Smooth muscle cell (in vitro differentiated cells): ENCODE data around the gene MOB2. TPM values are rescaled to one million over a fixed set of nuclear protein-coding genes. Genes with fewer than 3 reads are reported as not detected.

Experiments
- DNase-seq: peaks from one replicate; lab custom pipeline; 2025; ENCODE audit not compliant: unreplicated experiment; lab: John Stamatoyannopoulos, UW
- H2AFZ ChIP-seq: fragments of 200-600 bp; sonication (generic); 2 replicates; pipeline ENCODE4 v1.6.0; 2016; ENCODE audit warnings: antibody characterized with exemption, low read depth, mild to moderate bottlenecking
- H3F3A ChIP-seq: fragments of 200-600 bp; sonication (generic); 2 replicates; pipeline ENCODE4 v1.6.0; 2017; ENCODE audit warnings: antibody characterized with exemption, low read depth
- H3K27ac ChIP-seq: fragments of 200-600 bp; sonication (generic); 2 replicates; pipeline ENCODE4 v1.5.1; 2016; ENCODE audit warnings: low read depth, mild to moderate bottlenecking
- H3K27me3 ChIP-seq: fragments of 200-600 bp; sonication (generic); 2 replicates; pipeline ENCODE4 v1.6.1; 2016; ENCODE audit warnings: low read depth, mild to moderate bottlenecking
- H3K36me3 ChIP-seq: fragments of 200-600 bp; sonication (generic); 2 replicates; pipeline ENCODE4 v1.5.1; 2016; ENCODE audit warnings: low read depth
- H3K4me1 ChIP-seq: fragments of 200-600 bp; sonication (generic); 2 replicates; pipeline ENCODE4 v1.5.1; 2016; ENCODE audit warnings: low read depth
- H3K4me2 ChIP-seq: fragments of 200-600 bp; sonication (generic); 2 replicates; pipeline ENCODE4 v1.6.0; 2016; ENCODE audit warnings: mild to moderate bottlenecking
- H3K4me3 ChIP-seq: fragments of 200-600 bp; sonication (generic); 2 replicates; pipeline ENCODE4 v1.5.1; 2016; ENCODE audit warnings: mild to moderate bottlenecking
- H3K79me2 ChIP-seq: fragments of 200-600 bp; sonication (generic); 2 replicates; pipeline ENCODE4 v1.6.0; 2016; ENCODE audit warnings: low read depth, mild to moderate bottlenecking
- H3K9ac ChIP-seq: fragments of 200-600 bp; sonication (generic); 2 replicates; pipeline ENCODE4 v1.6.0; 2016; ENCODE audit warnings: low read depth
- H3K9me3 ChIP-seq: fragments of 200-600 bp; sonication (generic); replicated peaks from 2 replicates; pipeline ENCODE4 v1.5.1; 2016; ENCODE audit warnings: low read depth
- H4K20me1 ChIP-seq: fragments of 200-600 bp; sonication (generic); 2 replicates; pipeline ENCODE4 v1.6.0; 2016; ENCODE audit warnings: low read depth
- WGBS: methylation state at CpG from one replicate; pipeline ENCODE4 v1.1.7; 2016; ENCODE audit warnings: low lambda C conversion rate; 5-methylcytosine and 5-hydroxymethylcytosine counted together
- polyA plus RNA-seq: library from polyadenylated mRNA; unstranded; fragments of >200 nt; fragmentation: Nextera tagmentation; extraction: Ambion mirVana; gene quantifications from 2 replicates; pipeline ENCODE4 v1.2.1, GENCODE V29; 2016
- total RNA-seq: library from RNA; depleted of rRNA; stranded (reverse); fragments of >200 nt; gene quantifications from 2 replicates; pipeline ENCODE4 v1.2.3, GENCODE V29; 2014
- TF ChIP-seq, protein P1 (sequence below): fragments of 200-600 bp; sonication (generic); IDR thresholded peaks from 2 replicates; pipeline ENCODE4 v1.5.1; 2017; ENCODE audit warnings: borderline replicate concordance, mild to moderate bottlenecking, antibody characterized with exemption; ENCODE audit not compliant: insufficient read depth, poor library complexity, severe bottlenecking

Gene MOB2
- total and polyA plus RNA-seq, 2 experiments from 2014 or later, result 2.5 to 24.0 TPM

DNA sequence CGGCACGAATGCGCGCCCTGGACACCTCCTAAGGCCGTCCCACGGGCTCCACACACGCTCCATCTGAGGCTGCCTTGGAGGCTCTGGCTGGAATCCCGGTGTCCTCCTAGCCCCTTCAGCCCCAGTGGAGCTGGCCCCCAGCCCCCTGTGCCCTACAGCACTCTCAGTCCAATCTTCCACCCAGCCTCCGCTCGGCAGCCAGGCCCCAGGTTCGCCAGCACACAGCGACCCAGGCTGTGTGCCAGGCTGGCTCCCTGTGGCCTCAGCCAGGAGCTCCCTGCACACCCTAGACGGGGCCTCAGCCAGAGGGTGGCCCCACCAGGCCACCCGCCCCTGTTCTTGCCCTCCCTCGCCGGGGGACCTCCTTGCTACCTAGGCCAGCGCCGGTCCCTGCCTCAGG lies 18.6 kb downstream of the MOB2 start:
- WGBS, result 96% methylated on average over 18 of the region's 18 CpGs
- no peaks in the 10 kb centered on the region for H3K79me2 ChIP-seq
- H3K9me3 ChIP-seq, result no peaks in the 10 kb centered on the region
- no peak overlapping the region for H3K9ac ChIP-seq
- DNase-seq, result no peak
- H3K4me1 ChIP-seq, result no peaks in the 10 kb centered on the region
- no peaks in the 10 kb centered on the region for H4K20me1 ChIP-seq
- H2AFZ ChIP-seq, result no peak overlapping the region
- TF ChIP-seq, protein P1, sequence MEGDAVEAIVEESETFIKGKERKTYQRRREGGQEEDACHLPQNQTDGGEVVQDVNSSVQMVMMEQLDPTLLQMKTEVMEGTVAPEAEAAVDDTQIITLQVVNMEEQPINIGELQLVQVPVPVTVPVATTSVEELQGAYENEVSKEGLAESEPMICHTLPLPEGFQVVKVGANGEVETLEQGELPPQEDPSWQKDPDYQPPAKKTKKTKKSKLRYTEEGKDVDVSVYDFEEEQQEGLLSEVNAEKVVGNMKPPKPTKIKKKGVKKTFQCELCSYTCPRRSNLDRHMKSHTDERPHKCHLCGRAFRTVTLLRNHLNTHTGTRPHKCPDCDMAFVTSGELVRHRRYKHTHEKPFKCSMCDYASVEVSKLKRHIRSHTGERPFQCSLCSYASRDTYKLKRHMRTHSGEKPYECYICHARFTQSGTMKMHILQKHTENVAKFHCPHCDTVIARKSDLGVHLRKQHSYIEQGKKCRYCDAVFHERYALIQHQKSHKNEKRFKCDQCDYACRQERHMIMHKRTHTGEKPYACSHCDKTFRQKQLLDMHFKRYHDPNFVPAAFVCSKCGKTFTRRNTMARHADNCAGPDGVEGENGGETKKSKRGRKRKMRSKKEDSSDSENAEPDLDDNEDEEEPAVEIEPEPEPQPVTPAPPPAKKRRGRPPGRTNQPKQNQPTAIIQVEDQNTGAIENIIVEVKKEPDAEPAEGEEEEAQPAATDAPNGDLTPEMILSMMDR, result no peak
- no peaks in the 10 kb centered on the region for H3K27me3 ChIP-seq
- no peak overlapping the region for H3K4me3 ChIP-seq
- H3K36me3 ChIP-seq, result no peaks in the 10 kb centered on the region
- no peak overlapping the region for H3K4me2 ChIP-seq
- no peak overlapping the region for H3K27ac ChIP-seq
- no peaks in the 10 kb centered on the region for H3F3A ChIP-seq

DNA sequence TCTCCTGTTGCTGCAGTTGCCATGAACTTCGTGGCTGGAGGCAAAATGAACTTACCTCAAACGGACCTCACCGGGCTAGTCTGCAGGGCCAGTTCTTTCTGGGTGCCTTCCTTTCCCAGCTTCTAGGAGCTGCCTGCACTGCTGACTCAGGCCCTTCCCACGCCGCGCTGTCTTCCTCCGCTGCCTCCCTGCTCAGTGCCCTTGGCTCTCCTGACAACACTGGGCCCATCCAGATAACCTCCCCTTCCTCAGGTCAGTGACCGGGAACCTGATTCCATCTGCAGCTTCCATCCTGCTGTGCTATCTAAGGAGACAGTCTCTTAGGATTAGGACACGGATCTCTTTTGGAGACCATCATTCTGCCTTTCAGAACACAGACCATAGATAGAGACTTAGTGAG lies 19.3 kb downstream of the MOB2 start:
- 89% methylated on average over 9 of the region's 9 CpGs for WGBS
- no peaks in the 10 kb centered on the region for H3K9me3 ChIP-seq
- TF ChIP-seq, protein P1, result no peak

DNA sequence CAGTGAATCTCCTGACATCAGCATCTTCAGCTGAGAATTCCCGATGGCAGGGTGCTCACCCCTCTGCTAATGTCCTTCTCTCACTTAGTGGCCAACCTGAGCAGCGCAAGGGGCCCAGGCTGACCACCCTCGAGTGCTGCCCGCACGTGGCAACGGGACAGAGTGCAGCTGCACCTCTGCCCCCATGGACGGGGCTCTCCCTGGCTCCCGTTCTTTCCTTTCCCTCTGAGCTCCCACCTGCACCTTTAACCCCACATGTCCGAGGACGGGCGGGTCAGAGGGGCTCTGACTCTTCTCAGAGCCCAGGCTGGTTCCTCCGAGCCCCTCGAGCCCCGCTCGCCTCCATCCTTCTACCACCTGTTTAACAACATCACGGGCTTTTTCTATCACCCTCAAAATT lies 19.8 kb downstream of the MOB2 start:
- Histone ChIP-seq H3K36me3 (no peaks in the 10 kb centered on the region), H3K4me3 (no peak overlapping the region), H4K20me1 (no peaks in the 10 kb centered on the region), H3F3A (no peaks in the 10 kb centered on the region), H3K4me1 (no peaks in the 10 kb centered on the region), H3K9me3 (no peaks in the 10 kb centered on the region), H3K9ac (no peak overlapping the region), H3K27me3 (no peaks in the 10 kb centered on the region), H3K79me2 (no peaks in the 10 kb centered on the region), H2AFZ (no peak overlapping the region), H3K4me2 (no peak overlapping the region), H3K27ac (no peak overlapping the region)
- TF ChIP-seq, protein P1, result no peak
- no peak for DNase-seq
- WGBS, result 96% methylated on average over 16 of the region's 16 CpGs

More for the DNA sequence above, 19.3 kb downstream of the MOB2 start:
- Histone ChIP-seq H3F3A (no peaks in the 10 kb centered on the region), H3K9ac (no peak overlapping the region), H3K4me2 (no peak overlapping the region), H3K36me3 (no peaks in the 10 kb centered on the region), H3K4me1 (no peaks in the 10 kb centered on the region), H3K79me2 (no peaks in the 10 kb centered on the region), H3K4me3 (no peak overlapping the region), H3K27me3 (no peaks in the 10 kb centered on the region), H3K27ac (no peak overlapping the region), H2AFZ (no peak overlapping the region), H4K20me1 (no peaks in the 10 kb centered on the region)
- no peak for DNase-seq

DNA sequence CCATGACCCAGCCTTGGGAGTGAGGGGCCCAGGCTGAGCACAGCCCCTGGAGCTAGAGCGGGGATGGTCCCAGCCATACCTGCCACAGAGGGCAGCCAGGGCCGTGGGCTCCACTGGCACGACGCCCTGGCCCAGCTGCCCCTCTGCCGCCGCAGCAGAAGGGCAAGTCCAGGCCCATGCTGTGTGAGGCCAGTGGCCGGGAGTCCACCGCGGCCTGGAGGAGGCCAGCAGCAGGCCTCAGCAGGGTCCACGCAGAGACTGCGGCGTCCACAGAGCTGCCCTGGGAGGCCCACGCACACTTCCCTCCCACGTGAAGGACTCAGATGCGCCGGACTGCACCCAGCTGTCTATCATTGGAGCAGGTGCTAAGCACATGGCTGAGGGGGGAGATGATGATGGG lies 23.5 kb downstream of the MOB2 start:
- Histone ChIP-seq H3K79me2 (no peaks in the 10 kb centered on the region), H3K9ac (no peak overlapping the region), H3K36me3 (no peaks in the 10 kb centered on the region), H3K27ac (no peak overlapping the region), H3K4me3 (no peak overlapping the region), H3K9me3 (no peaks in the 10 kb centered on the region), H3K27me3 (no peaks in the 10 kb centered on the region), H3K4me2 (no peak overlapping the region), H2AFZ (no peak overlapping the region), H3K4me1 (no peaks in the 10 kb centered on the region), H4K20me1 (no peaks in the 10 kb centered on the region), H3F3A (no peaks in the 10 kb centered on the region)
- TF ChIP-seq, protein P1, result no peak
- WGBS, result 97% methylated on average over 16 of the region's 16 CpGs
- no peak for DNase-seq
